ENCODE data around the gene PTPRK. TPM values are rescaled to one million over a fixed set of nuclear protein-coding genes. Genes with fewer than 3 reads are reported as not detected.
A peak's percentile ranks its signal among the peaks of the same experiment; 100 is the strongest.

Gene PTPRK
- total RNA-seq, 4 donors from 2014 or later = 10.3 to 36.0 (median 20.5) TPM

GRCh38 chr6:127976111-127976510 lies 544.3 kb downstream of the PTPRK start:
- H3K4me1 ChIP-seq = no peaks in the 10 kb centered on the region
- no peaks in the 10 kb centered on the region for H3K9me3 ChIP-seq
- intact Hi-C loops (cut with DNase I) = no loop called here
- H3K4me3 ChIP-seq = no peak overlapping the region
- no peak overlapping the region for H3K27ac ChIP-seq
- DNase-seq = no peak
- no peaks in the 10 kb centered on the region for H3K27me3 ChIP-seq
- 84 to 90% methylated on average over 3 of the region's 3 CpGs for WGBS, 2 donors
- H3K36me3 ChIP-seq = peaks cover 0 to 76% (median 4%) of the 10 kb centered on the region in 3 donors
- no peak for TF ChIP-seq POLR2A (IDR thresholded peaks at IDR 0.05)
- no peak for TF ChIP-seq CTCF (IDR thresholded peaks at IDR 0.05)

- H3K9me3 ChIP-seq = no peaks in the 10 kb centered on the region
- intact Hi-C loops (cut with DNase I) = no loop called here
- H3K36me3 ChIP-seq = peaks cover 0 to 71% (median 4%) of the 10 kb centered on the region in 3 donors
- DNase-seq = no peak
- H3K27me3 ChIP-seq = no peaks in the 10 kb centered on the region
- TF ChIP-seq CTCF (IDR thresholded peaks at IDR 0.05) (no peak), POLR2A (IDR thresholded peaks at IDR 0.05) (no peak)
- 90 to 98% methylated on average over 8 of the region's 8 CpGs for WGBS, 2 donors
- H3K4me1 ChIP-seq = no peaks in the 10 kb centered on the region
- no peak overlapping the region for H3K4me3 ChIP-seq
- H3K27ac ChIP-seq = no peak overlapping the region
Measured at GRCh38 chr6:127972815-127973214, 547.6 kb downstream of the PTPRK start.

- Histone ChIP-seq H3K27ac (peak overlapping the region in 1 of 4 donors; percentile 19), H3K9me3 (no peaks in the 10 kb centered on the region), H3K27me3 (no peaks in the 10 kb centered on the region), H3K4me1 (no peaks in the 10 kb centered on the region), H3K36me3 (peaks cover 0 to 69% (median 4%) of the 10 kb centered on the region in 3 donors), H3K4me3 (no peak overlapping the region)
- whole genome bisulfite sequencing, 2 donors = 87 to 89% methylated on average over 4 of the region's 4 CpGs
- TF ChIP-seq CTCF (IDR thresholded peaks at IDR 0.05) = no peak
- peak in 1 of 4 donors; percentile 20 for TF ChIP-seq POLR2A (IDR thresholded peaks at IDR 0.05)
- DNase-seq = no peak
- intact Hi-C loops (cut with DNase I) = no loop called here
Measured at GRCh38 chr6:127971945-127972391, 548.4 kb downstream of the PTPRK start.

- intact Hi-C loops (cut with DNase I) = no loop called here
- no peaks in the 10 kb centered on the region for H3K4me1 ChIP-seq
- DNase-seq = no peak
- no peaks in the 10 kb centered on the region for H3K9me3 ChIP-seq
- 58 to 76% methylated on average over 2 of the region's 2 CpGs for WGBS, 2 donors
- peak overlapping the region in 1 of 4 donors; percentile 19 for H3K27ac ChIP-seq
- H3K36me3 ChIP-seq = peaks cover 0 to 63% (median 4%) of the 10 kb centered on the region in 3 donors
- H3K4me3 ChIP-seq = no peak overlapping the region
- no peaks in the 10 kb centered on the region for H3K27me3 ChIP-seq
- TF ChIP-seq POLR2A (IDR thresholded peaks at IDR 0.05) = no peak
- TF ChIP-seq CTCF (IDR thresholded peaks at IDR 0.05) = no peak
Measured at GRCh38 chr6:127971386-127971785, 549.0 kb downstream of the PTPRK start.

- no peak overlapping the region for H3K4me3 ChIP-seq
- peaks cover 0 to 48% (median 0%) of the 10 kb centered on the region in 3 donors for H3K36me3 ChIP-seq
- no peak overlapping the region for H3K27ac ChIP-seq
- H3K9me3 ChIP-seq = no peaks in the 10 kb centered on the region
- DNase-seq = no peak
- WGBS, 2 donors = 69 to 77% methylated on average over 3 of the region's 3 CpGs
- TF ChIP-seq POLR2A (IDR thresholded peaks at IDR 0.05) = no peak
- TF ChIP-seq CTCF (IDR thresholded peaks at IDR 0.05) = no peak
- intact Hi-C loops (cut with DNase I) = no loop called here
- no peaks in the 10 kb centered on the region for H3K4me1 ChIP-seq
- no peaks in the 10 kb centered on the region for H3K27me3 ChIP-seq
Measured at GRCh38 chr6:127969701-127970100, 550.7 kb downstream of the PTPRK start.
